Stimulated activated CD4-positive, alpha-beta T cell treated with anti-CD3 and anti-CD28 coated beads, TNF-alpha, amount 100 ng/mL, for 48 hours (primary cell): ENCODE results near the gene APBB1.

Source experiments
- DNase-seq, 3 donors: peaks; one replicate each; pipeline ENCODE4 v3.0.0-alpha.2; 2020; ENCODE audit warnings: low read depth in 3 of 3

APBB1 gene

GRCh38 chr11:6419009-6419631 lies at the start of gene APBB1:
APBB1 (minus strand) TSS chr11:6419094; CDS start chr11:6411347, 7,747 bp downstream.
- DNase-seq = peak; percentile 31 to 75 (median 32)

DNA sequence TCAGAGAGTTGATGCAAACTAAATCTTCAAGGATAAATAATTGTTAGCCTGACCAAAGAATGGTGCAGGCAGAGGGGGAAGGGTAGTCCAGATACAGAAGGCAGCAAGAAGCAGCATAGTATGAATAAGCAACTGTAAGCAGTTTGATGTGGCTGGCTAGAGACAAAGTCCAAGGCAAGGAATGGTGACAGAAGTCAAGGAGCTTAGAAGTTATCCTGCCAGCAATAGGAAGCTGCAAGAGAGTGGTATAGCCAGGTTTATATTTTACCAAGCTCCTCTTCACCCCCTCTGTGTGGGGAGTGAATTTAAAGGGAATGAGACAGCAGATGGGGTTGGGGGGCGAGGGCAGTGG lies 40.2 kb upstream of the APBB1 start:
- DNase-seq = no peak

DNA sequence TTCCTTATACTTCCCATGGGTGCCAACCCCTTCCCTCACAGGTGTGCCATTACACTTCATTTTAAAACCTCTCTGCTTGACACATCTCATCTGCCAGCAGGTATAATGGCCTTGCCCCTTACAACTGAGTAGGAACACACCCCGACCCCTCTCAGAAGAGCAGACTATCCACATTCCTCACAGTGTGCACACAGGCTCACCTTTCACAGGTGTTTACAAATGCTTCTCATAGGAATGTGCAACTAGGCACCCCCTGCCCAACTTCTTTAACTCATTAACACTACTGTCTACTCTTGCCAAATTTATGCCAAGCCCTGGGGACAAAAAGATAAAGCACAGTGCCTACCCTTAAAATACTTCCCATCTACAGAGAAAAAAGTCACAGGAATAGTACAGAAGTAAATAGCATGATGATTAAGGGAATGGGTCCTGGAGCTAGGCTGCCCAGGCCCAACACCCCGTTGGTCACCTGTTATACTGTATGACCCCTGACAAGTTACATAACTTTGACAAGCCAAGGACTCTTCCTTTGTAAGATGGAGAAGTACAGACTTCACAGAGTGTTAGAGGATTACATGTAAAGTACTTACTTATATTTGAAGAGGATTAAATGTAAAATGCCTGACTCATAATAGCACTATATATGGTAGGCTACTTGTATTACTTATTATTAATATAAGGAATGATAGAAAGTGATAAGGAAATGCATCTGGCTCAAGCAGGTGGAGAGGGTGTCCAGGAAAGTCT lies 39.6 kb upstream of the APBB1 start:
- no peak for DNase-seq

DNA sequence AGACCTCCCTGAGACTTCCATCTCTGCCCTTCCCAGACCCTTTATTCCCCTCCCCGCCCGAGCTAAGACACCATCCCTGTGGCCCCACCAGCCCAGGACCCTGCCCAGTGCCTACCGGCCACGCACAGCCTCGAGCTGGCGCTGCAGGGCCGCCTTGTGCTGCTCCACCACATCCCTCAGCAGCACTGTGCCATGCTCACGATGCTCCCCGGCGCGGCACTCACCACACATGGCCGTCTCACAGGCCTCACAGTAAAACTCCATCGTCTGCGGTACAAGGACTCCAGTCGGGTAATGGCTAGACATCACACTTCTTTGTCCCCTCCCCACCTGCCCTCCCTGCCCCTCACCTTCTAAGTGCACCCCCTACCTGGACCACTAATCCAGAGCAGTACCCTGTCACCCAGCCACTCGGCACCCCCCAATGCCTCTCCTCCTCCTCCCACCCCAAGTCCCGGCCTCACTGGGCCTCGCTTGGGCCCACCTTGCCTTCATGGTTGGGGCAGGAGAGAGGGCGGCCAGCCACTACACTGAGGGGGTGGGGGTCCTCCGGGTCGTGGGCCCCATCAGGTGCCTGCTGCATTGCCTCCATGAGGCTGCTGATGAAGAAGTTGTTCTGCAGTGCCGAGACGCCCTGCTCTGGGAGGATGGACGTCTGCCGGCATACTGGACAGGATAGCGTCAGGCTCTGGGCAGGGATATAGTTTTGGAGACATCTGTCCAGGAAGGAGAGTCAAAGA lies 38.9 kb upstream of the APBB1 start:
- no peak for DNase-seq

GRCh38 chr11:6456361-6457073 lies 37.6 kb upstream of the APBB1 start:
- no peak for DNase-seq

GRCh38 chr11:6455070-6455469 lies 36.2 kb upstream of the APBB1 start:
- DNase-seq = no peak

- no peak for DNase-seq
These were observed 34.3 kb upstream of the APBB1 start for GRCh38 chr11:6453152-6453551.

- DNase-seq = no peak
These were observed 33.3 kb upstream of the APBB1 start for GRCh38 chr11:6452219-6452618.

DNA sequence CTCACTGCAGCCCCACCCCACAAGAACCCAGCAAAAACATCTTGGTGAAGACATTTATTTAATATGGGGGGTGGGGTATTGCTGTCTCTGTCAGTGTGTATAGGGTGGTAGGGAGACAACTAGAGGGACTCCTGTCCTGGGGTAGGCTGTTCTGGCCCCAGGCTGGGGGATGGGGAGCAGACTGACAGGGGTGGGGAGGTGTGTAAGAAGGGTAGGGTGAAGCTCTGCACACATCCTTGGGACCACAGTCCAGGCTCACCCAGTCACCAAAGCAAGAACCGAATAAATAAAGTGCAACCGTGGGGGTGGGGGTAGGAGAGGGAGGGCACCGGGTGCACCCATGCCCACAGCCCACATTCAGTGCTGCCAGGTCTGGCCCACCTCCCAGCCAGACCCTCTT lies 29.7 kb upstream of the APBB1 start:
- DNase-seq = no peak

DNA sequence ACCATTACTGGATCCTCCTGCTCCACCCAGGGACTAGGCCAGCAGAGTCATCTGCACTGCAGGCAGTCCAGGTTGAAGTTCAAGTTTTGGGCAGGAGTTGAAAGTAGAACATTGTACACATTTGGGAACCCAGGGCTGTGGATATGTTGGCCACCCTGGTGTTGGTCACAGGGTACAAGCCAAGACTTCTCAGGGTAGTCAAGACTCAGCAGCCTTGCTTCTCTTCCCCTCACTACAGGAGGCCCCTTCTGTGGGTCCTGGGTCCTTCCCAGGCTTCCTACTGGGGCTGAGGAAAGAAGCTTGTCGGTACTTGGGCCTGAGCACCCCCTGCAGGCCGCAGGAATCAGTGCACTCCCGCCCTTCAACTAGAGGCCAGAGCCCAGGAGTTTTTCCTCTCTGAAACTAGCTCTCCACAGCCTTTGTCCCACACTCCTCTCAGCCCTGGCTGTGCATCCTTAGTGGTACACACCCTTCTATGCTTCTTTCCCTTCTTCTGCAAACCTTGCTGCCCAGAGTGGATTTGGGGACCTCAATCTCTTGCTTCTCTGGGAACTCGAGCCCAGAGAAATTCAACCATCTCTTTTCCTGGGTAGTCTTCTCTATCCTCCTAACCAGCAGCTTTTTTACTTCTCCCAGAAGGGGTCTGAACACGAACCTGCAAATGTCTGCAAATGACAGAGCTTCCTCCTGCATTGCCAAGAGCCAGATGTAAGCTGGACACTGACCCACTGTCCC lies 24.5 kb upstream of the APBB1 start:
- DNase-seq = peak; percentile 15 to 41 (median 40)

- no peak for DNase-seq
These were observed 23.5 kb upstream of the APBB1 start for GRCh38 chr11:6442441-6442840.

- no peak for DNase-seq
These were observed 22.0 kb upstream of the APBB1 start, which contains the start of gene HPX for GRCh38 chr11:6440906-6441358. HPX (minus strand) TSS chr11:6440987; CDS start chr11:6440963, 24 bp downstream.

- DNase-seq = peak in 1 of 3 donors; percentile 8
These were observed 20.2 kb upstream of the APBB1 start for GRCh38 chr11:6438979-6439571.

GRCh38 chr11:6437993-6438392 lies 19.1 kb upstream of the APBB1 start:
- no peak for DNase-seq

DNA sequence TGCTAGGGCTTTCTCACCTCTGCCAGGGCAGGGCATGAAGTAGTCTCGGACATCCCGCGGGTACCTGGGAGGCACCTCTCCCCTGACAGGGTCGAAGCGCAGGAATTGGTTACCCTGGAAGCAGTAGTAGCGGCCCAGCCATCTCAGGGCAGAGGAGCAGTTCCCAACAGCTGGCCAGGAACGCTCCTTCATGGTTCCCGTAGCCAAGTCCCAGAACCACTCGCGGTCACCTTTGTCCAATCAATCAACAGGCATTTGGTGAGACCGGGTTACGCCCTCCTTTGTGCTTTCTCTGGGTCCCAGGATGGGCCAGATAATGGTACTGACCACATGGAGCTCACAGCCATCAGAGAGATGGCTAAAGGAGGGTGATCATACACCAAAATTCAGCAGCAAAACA lies 18.5 kb upstream of the APBB1 start:
- DNase-seq = no peak

- DNase-seq = no peak
These were observed 15.2 kb upstream of the APBB1 start for GRCh38 chr11:6433998-6434660.

DNA sequence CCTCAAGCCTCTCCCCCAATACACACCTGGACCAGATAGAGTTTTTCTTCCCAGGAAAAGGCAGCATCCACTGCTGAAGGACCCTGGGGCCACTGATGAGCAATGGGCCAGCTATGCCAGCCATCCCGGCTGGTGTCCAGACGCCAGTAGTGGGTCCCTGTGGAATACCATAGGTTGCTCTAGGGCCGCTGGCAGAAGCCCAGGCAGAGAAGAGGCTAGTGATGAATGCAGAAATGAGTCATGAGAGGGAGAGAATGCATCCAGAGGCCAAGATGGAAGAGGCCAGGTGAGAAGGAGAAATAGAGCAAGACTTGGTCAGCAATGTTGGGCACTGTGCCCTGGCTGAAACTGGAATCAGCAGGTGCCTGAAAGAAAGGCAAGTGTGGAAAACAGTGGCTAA lies 13.0 kb upstream of the APBB1 start:
- DNase-seq = no peak

GRCh38 chr11:6427516-6427915 lies 8.6 kb upstream of the APBB1 start:
- DNase-seq = no peak

DNA sequence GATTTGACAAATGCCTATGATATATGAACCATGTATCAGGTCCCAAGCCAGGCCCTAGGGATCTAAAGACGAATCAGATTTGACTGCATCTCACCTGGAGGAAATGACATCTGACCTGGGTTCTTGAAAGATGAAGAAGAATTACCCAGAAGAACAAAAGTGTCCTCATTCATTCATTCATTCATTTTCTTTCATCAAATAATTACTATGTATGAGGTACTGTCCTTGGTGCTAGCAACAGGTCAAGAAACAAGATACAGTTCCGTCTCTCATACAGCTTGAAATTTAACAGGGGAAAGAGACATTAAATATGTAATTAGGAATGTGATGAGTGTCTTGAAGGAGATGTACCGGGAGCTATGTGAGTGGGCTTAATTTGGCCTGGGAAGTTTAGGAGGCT lies 1.8 kb upstream of the APBB1 start:
- DNase-seq = no peak

DNA sequence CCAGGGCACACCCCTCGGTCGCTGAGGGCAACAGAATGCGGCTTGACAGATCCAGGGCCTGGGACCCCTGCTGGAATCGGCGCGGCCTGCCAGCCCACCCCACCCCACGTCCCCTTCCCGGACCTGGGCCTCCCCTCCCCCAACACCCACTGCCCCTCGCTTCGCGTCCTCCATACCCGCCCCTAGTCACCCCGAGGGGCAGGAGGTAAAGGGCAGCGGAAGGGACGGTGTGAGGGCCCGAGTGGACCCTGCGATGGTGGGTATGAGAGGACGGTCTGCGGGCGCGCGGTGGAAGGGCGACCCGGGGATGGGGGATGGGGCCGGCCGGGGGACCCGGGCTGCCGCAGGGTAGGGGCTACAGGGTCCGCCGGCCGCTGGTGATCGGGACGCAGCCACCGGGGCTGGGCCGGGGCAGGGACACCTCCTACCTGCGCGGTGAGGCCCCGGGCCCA lies 311 bp downstream of the APBB1 start:
- no peak for DNase-seq
